DOHH2 (cell line): Measurements from ENCODE around the gene PPP2R2C.

ENCODE experiments used
- H3F3A ChIP-seq: fragments of 200-600 bp; sonication (generic), shearing (Covaris generic); 2 replicates; pipeline ENCODE4 v1.6.0; 2016; ENCODE audit warnings: antibody characterized with exemption, mild to moderate bottlenecking; ENCODE audit not compliant: control insufficient read depth, insufficient read depth
- H3K27ac ChIP-seq: fragments of 200-600 bp; sonication (generic); 2 replicates; pipeline ENCODE4 v1.5.1; 2014; ENCODE audit warnings: low read depth, mild to moderate bottlenecking, low read length, moderate library complexity
- H3K27me3 ChIP-seq: fragments of 200-600 bp; sonication (generic); 2 replicates; pipeline ENCODE4 v1.6.1; 2014; ENCODE audit warnings: mild to moderate bottlenecking, low read length, mixed read lengths; ENCODE audit not compliant: control insufficient read depth
- H3K36me3 ChIP-seq: fragments of 200-600 bp; sonication (generic); 2 replicates; pipeline ENCODE4 v1.6.1; 2014; ENCODE audit warnings: mild to moderate bottlenecking, low read length, moderate library complexity, mixed read lengths; ENCODE audit not compliant: control insufficient read depth
- H3K4me1 ChIP-seq: fragments of 200-600 bp; sonication (generic); 2 replicates; pipeline ENCODE4 v1.6.1; 2014; ENCODE audit warnings: mild to moderate bottlenecking, low read length, mixed read lengths; ENCODE audit not compliant: control insufficient read depth
- H3K4me2 ChIP-seq: fragments of 200-600 bp; sonication (generic); 2 replicates; pipeline ENCODE4 v1.6.0; 2014; ENCODE audit warnings: mild to moderate bottlenecking, low read length, moderate library complexity
- H3K4me3 ChIP-seq: fragments of 200-600 bp; sonication (generic); 2 replicates; pipeline ENCODE4 v1.5.1; 2014; ENCODE audit warnings: mild to moderate bottlenecking, low read length, mixed read lengths
- H3K79me2 ChIP-seq: fragments of 200-600 bp; sonication (generic); 2 replicates; pipeline ENCODE4 v1.6.1; 2014; ENCODE audit warnings: mild to moderate bottlenecking, low read length, mixed read lengths; ENCODE audit not compliant: control insufficient read depth
- H3K9me2 ChIP-seq: fragments of 200-600 bp; sonication (generic); replicated peaks from 2 replicates; pipeline ENCODE4 v1.6.1; 2014; ENCODE audit warnings: mild to moderate bottlenecking, low read length, mixed read lengths; ENCODE audit not compliant: control insufficient read depth
- H3K9me3 ChIP-seq: fragments of 200-600 bp; sonication (generic); 2 replicates; pipeline ENCODE4 v1.6.1; 2014; ENCODE audit warnings: antibody characterized with exemption, low read length, mixed read lengths; ENCODE audit not compliant: control insufficient read depth, insufficient read depth
- H4K20me1 ChIP-seq: fragments of 200-600 bp; sonication (generic); 2 replicates; pipeline ENCODE4 v1.6.0; 2014; ENCODE audit warnings: low read depth, mild to moderate bottlenecking, antibody characterized with exemption, low read length, moderate library complexity; ENCODE audit not compliant: control insufficient read depth, insufficient read depth
- CTCF ChIP-seq: fragments of 200-600 bp; sonication (generic); IDR thresholded peaks from one replicate; pipeline ENCODE4 v1.5.1; 2014; ENCODE audit warnings: antibody characterized with exemption, mild to moderate bottlenecking, low read depth, low read length; ENCODE audit not compliant: poor library complexity, severe bottlenecking
- EZH2phosphoT487 ChIP-seq: fragments of 200-600 bp; sonication (generic); IDR thresholded peaks from 2 replicates; pipeline ENCODE4 v1.6.1; 2017; ENCODE audit warnings: borderline replicate concordance, mild to moderate bottlenecking, antibody characterized with exemption, low read length, moderate library complexity, mixed read lengths

Gene PPP2R2C

GRCh38 chr4:6453688-6453990 is 18.8 kb downstream of the PPP2R2C start:
- no peaks in the 10 kb centered on the region for H3K9me3 ChIP-seq
- H3K4me2 ChIP-seq = no peak overlapping the region
- no peaks in the 10 kb centered on the region for H3F3A ChIP-seq
- H3K4me3 ChIP-seq = no peak overlapping the region
- H3K79me2 ChIP-seq = no peaks in the 10 kb centered on the region
- no peaks in the 10 kb centered on the region for H3K27me3 ChIP-seq
- no peaks in the 10 kb centered on the region for H4K20me1 ChIP-seq
- H3K4me1 ChIP-seq = no peaks in the 10 kb centered on the region
- no peaks in the 10 kb centered on the region for H3K36me3 ChIP-seq
- H3K9me2 ChIP-seq = no peaks in the 10 kb centered on the region
- no peak for TF ChIP-seq CTCF
- TF ChIP-seq EZH2phosphoT487 = no peak
- no peak overlapping the region for H3K27ac ChIP-seq

GRCh38 chr4:6452897-6453687 is 19.3 kb downstream of the PPP2R2C start:
- no peak overlapping the region for H3K27ac ChIP-seq
- H3K4me3 ChIP-seq = no peak overlapping the region

GRCh38 chr4:6452116-6452896 is 20.1 kb downstream of the PPP2R2C start:
- no peaks in the 10 kb centered on the region for H3K79me2 ChIP-seq
- H3K4me1 ChIP-seq = no peaks in the 10 kb centered on the region
- H3F3A ChIP-seq = no peaks in the 10 kb centered on the region
- H3K9me2 ChIP-seq = no peaks in the 10 kb centered on the region
- no peak overlapping the region for H3K4me3 ChIP-seq
- H3K36me3 ChIP-seq = no peaks in the 10 kb centered on the region
- no peak overlapping the region for H3K4me2 ChIP-seq
- H3K27me3 ChIP-seq = no peaks in the 10 kb centered on the region
- H3K27ac ChIP-seq = no peak overlapping the region
- TF ChIP-seq EZH2phosphoT487 = no peak
- no peak for TF ChIP-seq CTCF
- no peaks in the 10 kb centered on the region for H3K9me3 ChIP-seq
- no peaks in the 10 kb centered on the region for H4K20me1 ChIP-seq

More at GRCh38 chr4:6452897-6453687, 19.3 kb downstream of the PPP2R2C start:
- no peaks in the 10 kb centered on the region for H4K20me1 ChIP-seq
- H3K27me3 ChIP-seq = no peaks in the 10 kb centered on the region
- TF ChIP-seq CTCF (no peak), EZH2phosphoT487 (no peak)
- H3K36me3 ChIP-seq = no peaks in the 10 kb centered on the region
- H3K9me2 ChIP-seq = no peaks in the 10 kb centered on the region
- no peaks in the 10 kb centered on the region for H3F3A ChIP-seq
- H3K9me3 ChIP-seq = no peaks in the 10 kb centered on the region
- no peaks in the 10 kb centered on the region for H3K4me1 ChIP-seq
- no peak overlapping the region for H3K4me2 ChIP-seq
- H3K79me2 ChIP-seq = no peaks in the 10 kb centered on the region
